Mesothelial cell of epicardium (in vitro differentiated cells): ENCODE measurements around the gene SAG. TPM values are rescaled to one million over a fixed set of nuclear protein-coding genes. Genes with fewer than 3 reads are reported as not detected.
A peak's percentile ranks its signal among the peaks of the same experiment; 100 is the strongest.

ENCODE experiments used
- DNase-seq, 2 experiments: peaks; one replicate each; pipeline ENCODE4 v3.0.0; 2021; ENCODE audit warnings: low spot score in 2 of 2; ENCODE audit not compliant: unreplicated experiment in 2 of 2
- H3K27ac Mint-ChIP-seq: 2 replicates; pipeline ENCODE4 v1.8.0; 2021; ENCODE audit warnings: mixed read lengths
- H3K27me3 Mint-ChIP-seq: 2 replicates; pipeline ENCODE4 v1.8.0; 2021; ENCODE audit warnings: low read depth, mixed read lengths
- H3K36me3 Mint-ChIP-seq: 2 replicates; pipeline ENCODE4 v1.8.0; 2021; ENCODE audit warnings: mixed read lengths
- H3K4me1 Mint-ChIP-seq: 2 replicates; pipeline ENCODE4 v1.8.0; 2021; ENCODE audit warnings: mixed read lengths
- H3K4me3 Mint-ChIP-seq: 2 replicates; pipeline ENCODE4 v1.8.0; 2021; ENCODE audit warnings: mild to moderate bottlenecking, moderate library complexity, mixed read lengths
- H3K9me3 Mint-ChIP-seq: 2 replicates; pipeline ENCODE4 v1.8.0; 2021; ENCODE audit warnings: mixed read lengths
- CTCF ChIP-seq: fragments of 200-600 bp; sonication (generic); IDR thresholded peaks from one replicate; pipeline ENCODE4 v1.5.0; 2021; ENCODE audit warnings: antibody characterized with exemption; ENCODE audit not compliant: unreplicated experiment
- total RNA-seq: library from RNA; stranded (reverse); gene quantifications from 3 replicates; pipeline ENCODE4 v1.2.1, GENCODE V29; 2021

SAG gene
- total RNA-seq, 1 donor from 2014 or later = not detected

GRCh38 chr2:233359823-233360222 lies 52.2 kb downstream of the SAG start:
- TF ChIP-seq CTCF = no peak
- Mint-ChIP-seq H3K9me3 (peaks cover 10% of the 10 kb centered on the region), H3K4me3 (no peak overlapping the region), H3K4me1 (peaks cover 37% of the 10 kb centered on the region), H3K27ac (no peak overlapping the region), H3K27me3 (no peaks in the 10 kb centered on the region), H3K36me3 (peaks cover 15% of the 10 kb centered on the region)
- no peak for DNase-seq

GRCh38 chr2:233360771-233361176 lies 53.2 kb downstream of the SAG start:
- H3K27ac Mint-ChIP-seq = peak overlapping the region; percentile 79
- H3K4me1 Mint-ChIP-seq = peaks cover 30% of the 10 kb centered on the region
- H3K4me3 Mint-ChIP-seq = no peak overlapping the region
- DNase-seq = no peak
- H3K27me3 Mint-ChIP-seq = no peaks in the 10 kb centered on the region
- TF ChIP-seq CTCF = no peak
- H3K36me3 Mint-ChIP-seq = peaks cover 15% of the 10 kb centered on the region
- H3K9me3 Mint-ChIP-seq = peaks cover 10% of the 10 kb centered on the region

GRCh38 chr2:233361297-233361696 lies 53.7 kb downstream of the SAG start:
- H3K36me3 Mint-ChIP-seq = peaks cover 15% of the 10 kb centered on the region
- peak overlapping the region; percentile 79 for H3K27ac Mint-ChIP-seq
- no peak overlapping the region for H3K4me3 Mint-ChIP-seq
- peaks cover 25% of the 10 kb centered on the region for H3K4me1 Mint-ChIP-seq
- no peak for TF ChIP-seq CTCF
- no peak for DNase-seq
- H3K9me3 Mint-ChIP-seq = peaks cover 10% of the 10 kb centered on the region
- no peaks in the 10 kb centered on the region for H3K27me3 Mint-ChIP-seq

GRCh38 chr2:233362742-233363141 lies 55.1 kb downstream of the SAG start:
- peaks cover 15% of the 10 kb centered on the region for H3K4me1 Mint-ChIP-seq
- peaks cover 15% of the 10 kb centered on the region for H3K36me3 Mint-ChIP-seq
- no peak for TF ChIP-seq CTCF
- H3K9me3 Mint-ChIP-seq = peaks cover 10% of the 10 kb centered on the region
- H3K27ac Mint-ChIP-seq = no peak overlapping the region
- DNase-seq = no peak
- no peak overlapping the region for H3K4me3 Mint-ChIP-seq
- no peaks in the 10 kb centered on the region for H3K27me3 Mint-ChIP-seq

GRCh38 chr2:233363744-233364235 lies 56.2 kb downstream of the SAG start:
- Mint-ChIP-seq H3K27ac (no peak overlapping the region), H3K27me3 (no peaks in the 10 kb centered on the region), H3K36me3 (peaks cover 15% of the 10 kb centered on the region), H3K4me1 (peaks cover 12% of the 10 kb centered on the region), H3K9me3 (peaks cover 10% of the 10 kb centered on the region), H3K4me3 (no peak overlapping the region)
- DNase-seq = no peak
- TF ChIP-seq CTCF = no peak
